IMR-90 (cell line): ENCODE data around the gene PTPRN2. TPM values are rescaled to one million over a fixed set of nuclear protein-coding genes. Genes with fewer than 3 reads are reported as not detected.

Source experiments
- ATAC-seq: fragments of 200-7000 bp; cut with Tn5 transposase; 2 replicates; pipeline ENCODE4 v1.9.1; 2020; ENCODE audit warnings: low read depth, mild to moderate bottlenecking, moderate library complexity
- BruUV-seq: library from RNA; stranded (reverse); fragments of 400-500 nt; replicated peaks from 2 replicates; lab custom pipeline; 2021; lab: Mats Ljungman, UMichigan
- CTCF ChIA-PET: fragments of 300-600 bp; formaldehyde crosslinking; extraction: SDS; loops from one replicate; lab custom pipeline; 2021; ENCODE audit warnings: antibody characterized with exemption; lab: Yijun Ruan, JAX
- POLR2A ChIA-PET: fragments of 300-600 bp; sonication (Branson Sonifier 250); formaldehyde crosslinking; loops from one replicate; lab custom pipeline; 2022; ENCODE audit warnings: antibody characterized with exemption; ENCODE audit not compliant: unreplicated experiment; lab: Charles Lee
- DNase-seq: peaks from one replicate; pipeline ENCODE4 v3.0.0; 2013
- H2AFZ ChIP-seq: replicated peaks from 2 replicates; pipeline ENCODE3; 2013; ENCODE audit warnings: low read length, mild to moderate bottlenecking; ENCODE audit not compliant: poor library complexity
- H2AK5ac ChIP-seq: 2 replicates; pipeline ENCODE4 v1.6.1; 2013; ENCODE audit warnings: low read depth, low read length, inconsistent platforms
- H2AK9ac ChIP-seq: replicated peaks from 2 replicates; pipeline ENCODE3; 2013; ENCODE audit warnings: mild to moderate bottlenecking, low read depth, low read length, moderate library complexity; ENCODE audit not compliant: poor library complexity
- H2BK120ac ChIP-seq: 2 replicates; pipeline ENCODE4 v1.6.1; 2013; ENCODE audit warnings: low read depth, low read length, inconsistent platforms
- H2BK15ac ChIP-seq: 3 replicates; pipeline ENCODE4 v1.6.1; 2013; ENCODE audit warnings: low read depth, low read length, inconsistent platforms
- H2BK20ac ChIP-seq: 2 replicates; pipeline ENCODE4 v1.6.1; 2013; ENCODE audit warnings: low read depth, mild to moderate bottlenecking, inconsistent platforms, low read length, moderate library complexity
- H2BK5ac ChIP-seq: 2 replicates; pipeline ENCODE4 v1.6.1; 2013; ENCODE audit warnings: mild to moderate bottlenecking, low read depth, low read length, inconsistent platforms; ENCODE audit not compliant: poor library complexity, severe bottlenecking
- H3K14ac ChIP-seq: replicated peaks from 2 replicates; pipeline ENCODE4 v1.6.1; 2013; ENCODE audit warnings: low read depth, low read length, inconsistent platforms
- H3K18ac ChIP-seq: 2 replicates; pipeline ENCODE4 v1.6.1; 2013; ENCODE audit warnings: low read depth, low read length, control low read depth
- H3K23ac ChIP-seq: 2 replicates; pipeline ENCODE4 v1.6.1; 2013; ENCODE audit warnings: low read depth, low read length, inconsistent platforms
- H3K27ac ChIP-seq: 2 replicates; pipeline ENCODE4 v1.5.1; 2013; ENCODE audit warnings: mild to moderate bottlenecking, control low read depth, low read length; ENCODE audit not compliant: insufficient read depth
- H3K27me3 ChIP-seq: 2 replicates; pipeline ENCODE4 v1.6.1; 2013; ENCODE audit warnings: low read length; ENCODE audit not compliant: control insufficient read depth, insufficient read depth
- H3K36me3 ChIP-seq: 2 replicates; pipeline ENCODE4 v1.6.1; 2013; ENCODE audit warnings: low read length, mixed read lengths; ENCODE audit not compliant: control insufficient read depth, insufficient read depth
- H3K4ac ChIP-seq: 2 replicates; pipeline ENCODE4 v1.6.1; 2013; ENCODE audit warnings: low read depth, low read length, inconsistent platforms
- H3K4me1 ChIP-seq: 2 replicates; pipeline ENCODE4 v1.6.1; 2013; ENCODE audit warnings: low read length, mixed read lengths; ENCODE audit not compliant: control insufficient read depth, insufficient read depth
- H3K4me2 ChIP-seq: 2 replicates; pipeline ENCODE4 v1.6.1; 2013; ENCODE audit warnings: low read depth, mild to moderate bottlenecking, control low read depth, low read length, moderate library complexity
- H3K4me3 ChIP-seq: 2 replicates; pipeline ENCODE4 v1.5.1; 2013; ENCODE audit warnings: low read depth, mild to moderate bottlenecking, control low read depth, low read length, moderate library complexity; ENCODE audit not compliant: insufficient read depth
- H3K56ac ChIP-seq: 2 replicates; pipeline ENCODE4 v1.6.1; 2013; ENCODE audit warnings: low read length, inconsistent platforms; ENCODE audit not compliant: insufficient read depth; ENCODE audit errors: extremely low read depth
- H3K79me1 ChIP-seq, 2 experiments: 2 replicates each; pipeline ENCODE4 v1.6.1; 2013; ENCODE audit warnings: low read length in 2 of 2, inconsistent platforms in 1 of 2, low read depth in 1 of 2
- H3K9ac ChIP-seq: 2 replicates; pipeline ENCODE4 v1.6.1; 2013; ENCODE audit warnings: low read depth, low read length, control low read depth
- H3K9me1 ChIP-seq: 2 replicates; pipeline ENCODE4 v1.6.1; 2013; ENCODE audit warnings: low read length, inconsistent platforms; ENCODE audit not compliant: insufficient read depth
- H3K9me3 ChIP-seq: 2 replicates; pipeline ENCODE4 v1.6.1; 2013; ENCODE audit warnings: low read length; ENCODE audit not compliant: control insufficient read depth, insufficient read depth
- H4K20me1 ChIP-seq: 2 replicates; pipeline ENCODE4 v1.6.1; 2013; ENCODE audit warnings: low read length, inconsistent platforms; ENCODE audit not compliant: insufficient read depth
- H4K5ac ChIP-seq: 2 replicates; pipeline ENCODE4 v1.6.1; 2013; ENCODE audit warnings: mild to moderate bottlenecking, low read depth, low read length, control low read depth
- H4K8ac ChIP-seq, 2 experiments: 2 replicates each; pipeline ENCODE4 v1.6.1; 2013; ENCODE audit warnings: low read depth in 2 of 2, low read length in 2 of 2, control low read depth in 1 of 2, inconsistent platforms in 1 of 2
- H4K91ac ChIP-seq: 2 replicates; pipeline ENCODE4 v1.6.1; 2013; ENCODE audit warnings: low read depth, low read length, inconsistent platforms; ENCODE audit not compliant: insufficient read depth
- BHLHE40 ChIP-seq: fragments of 150-350 bp; IDR thresholded peaks from 2 replicates; pipeline ENCODE4 v1.6.1; 2016; ENCODE audit warnings: mild to moderate bottlenecking, low read depth, low read length
- CTCF ChIP-seq: conservative IDR thresholded peaks from 2 replicates; pipeline ENCODE4 v1.5.1; 2012; ENCODE audit warnings: mild to moderate bottlenecking, low read depth, low read length, improper control_type of control experiment
- FOS ChIP-seq: fragments of 150-350 bp; IDR thresholded peaks from 2 replicates; pipeline ENCODE4 v1.6.1; 2016; ENCODE audit warnings: low read depth, low read length
- MAZ ChIP-seq: IDR thresholded peaks from 2 replicates; pipeline ENCODE4 v1.6.1; 2012; ENCODE audit warnings: low read depth, mild to moderate bottlenecking, low read length, improper control_type of control experiment, moderate library complexity, borderline replicate concordance
- MXI1 ChIP-seq: IDR thresholded peaks from 2 replicates; pipeline ENCODE4 v1.6.1; 2012; ENCODE audit warnings: low read depth, mild to moderate bottlenecking, low read length, moderate library complexity, borderline replicate concordance
- NFE2L2 ChIP-seq: fragments of 150-350 bp; IDR thresholded peaks from 2 replicates; pipeline ENCODE4 v1.6.1; 2016; ENCODE audit warnings: low read depth, mild to moderate bottlenecking, low read length
- POLR2A ChIP-seq: IDR thresholded peaks from 2 replicates; pipeline ENCODE4 v1.6.1; 2012; ENCODE audit warnings: mild to moderate bottlenecking, low read depth, low read length
- RAD21 ChIP-seq: IDR thresholded peaks from 2 replicates; pipeline ENCODE4 v1.6.1; 2012; ENCODE audit warnings: low read length, improper control_type of control experiment
- RFX5 ChIP-seq: IDR thresholded peaks from 2 replicates; pipeline ENCODE4 v1.8.0; 2012; ENCODE audit warnings: low read depth, mild to moderate bottlenecking, low read length, moderate library complexity
- SMC3 ChIP-seq: fragments of 150-350 bp; IDR thresholded peaks from 2 replicates; pipeline ENCODE4 v1.6.1; 2016; ENCODE audit warnings: low read depth, mild to moderate bottlenecking, antibody characterized with exemption, low read length, moderate library complexity
- WGBS, 2 experiments: methylation state at CpG; one replicate each; pipeline versions ENCODE4 v1.1.5 to v1.1.7; 2013; ENCODE audit warnings: missing lambda C conversion rate in 2 of 2; ENCODE audit not compliant: insufficient read length in 1 of 2; ENCODE audit errors: extremely low coverage in 2 of 2; 5-methylcytosine and 5-hydroxymethylcytosine counted together
- dilution Hi-C: fragments of 300-500 bp; cut with HindIII; formaldehyde crosslinking; loops from one replicate; pipeline ENCODE4 v1.14.3; 2018; ENCODE audit warnings: low sequenced_read_pairs; ENCODE audit not compliant: unreplicated experiment
- in situ Hi-C: fragments of 300-500 bp; cut with MboI; formaldehyde crosslinking; loops from 3 replicates; pipeline ENCODE4 v1.14.3; 2019; ENCODE audit warnings: low sequenced_read_pairs, inconsistent platforms, mixed read lengths
- intact Hi-C: fragments of 100-400 bp; cut with micrococcal nuclease; formaldehyde crosslinking; loops from 2 replicates; pipeline ENCODE4 v1.10.0; 2022
- polyA plus RNA-seq, 3 experiments: library from polyadenylated mRNA; depleted of rRNA; stranded (reverse); fragments of >200 nt; gene quantifications; 2 replicates each; pipeline ENCODE4 v1.2.3, GENCODE V29; 2012; ENCODE audit warnings: low replicate concordance in 1 of 3
- total RNA-seq: library from RNA; depleted of rRNA; stranded (reverse); fragments of >200 nt; gene quantifications from 2 replicates; pipeline ENCODE4 v1.2.3, GENCODE V29; 2012
- TF ChIP-seq, protein P1 (sequence below): fragments of 150-350 bp; IDR thresholded peaks from 2 replicates; pipeline ENCODE4 v1.6.1; 2017; ENCODE audit warnings: mild to moderate bottlenecking, antibody characterized with exemption, low read length, low read depth

Gene PTPRN2
- total and polyA plus RNA-seq, 2 of the 4 experiments (the other 2 are of a cell fraction) = 0.03 TPM; not detected in 1

DNA sequence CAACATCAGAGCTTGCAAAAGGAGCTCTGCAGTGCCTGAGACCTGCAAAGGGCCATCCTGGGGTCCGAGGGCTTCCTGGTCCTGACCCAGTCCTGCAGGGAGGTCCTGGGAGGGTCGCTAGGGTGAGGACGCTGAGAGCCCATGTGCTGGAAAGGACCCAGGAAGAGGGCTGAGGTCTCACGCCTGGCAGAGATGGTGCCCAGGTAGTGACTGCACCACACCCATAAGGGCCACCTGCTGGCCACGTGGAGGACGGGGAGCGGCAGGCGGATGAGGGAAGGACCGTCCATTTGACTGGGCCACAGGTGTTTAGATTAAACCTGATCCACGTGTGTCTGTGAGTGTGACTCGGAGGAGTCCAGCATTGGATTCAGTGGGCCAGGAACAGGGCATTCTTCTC, 858.1 kb downstream of the PTPRN2 start:
- no peaks in the 10 kb centered on the region for H4K20me1 ChIP-seq
- 54% methylated on average over 6 of the region's 11 CpGs; no CpG with 5 or more reads in 1 of the 2 experiments for WGBS, 2 experiments
- H3K23ac ChIP-seq = no peak overlapping the region
- TF ChIP-seq BHLHE40 (no peak), CTCF (no peak), MAZ (no peak), RAD21 (no peak), NFE2L2 (no peak), RFX5 (no peak), FOS (no peak), POLR2A (no peak), SMC3 (no peak), MXI1 (no peak)
- TF ChIP-seq, protein P1, sequence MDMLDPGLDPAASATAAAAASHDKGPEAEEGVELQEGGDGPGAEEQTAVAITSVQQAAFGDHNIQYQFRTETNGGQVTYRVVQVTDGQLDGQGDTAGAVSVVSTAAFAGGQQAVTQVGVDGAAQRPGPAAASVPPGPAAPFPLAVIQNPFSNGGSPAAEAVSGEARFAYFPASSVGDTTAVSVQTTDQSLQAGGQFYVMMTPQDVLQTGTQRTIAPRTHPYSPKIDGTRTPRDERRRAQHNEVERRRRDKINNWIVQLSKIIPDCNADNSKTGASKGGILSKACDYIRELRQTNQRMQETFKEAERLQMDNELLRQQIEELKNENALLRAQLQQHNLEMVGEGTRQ = no peak
- H2AK9ac ChIP-seq = no peak overlapping the region
- H2BK120ac ChIP-seq = no peak overlapping the region
- intact Hi-C loops = no loop called here
- no peaks in the 10 kb centered on the region for H3K4me1 ChIP-seq
- no peak overlapping the region for H2AFZ ChIP-seq
- BruUV-seq = no TSS peak
- no peaks in the 10 kb centered on the region for H3K9me1 ChIP-seq
- no peak overlapping the region for H3K4me2 ChIP-seq
- H3K4me3 ChIP-seq = no peak overlapping the region
- H2BK20ac ChIP-seq = no peak overlapping the region
- dilution Hi-C loops = no loop called here
- no peak overlapping the region for H3K14ac ChIP-seq
- H3K27ac ChIP-seq = no peak overlapping the region
- no peak overlapping the region for H2BK5ac ChIP-seq
- no peaks in the 10 kb centered on the region for H3K27me3 ChIP-seq
- ATAC-seq = no peak
- DNase-seq = no peak
- H2BK15ac ChIP-seq = no peak overlapping the region
- no peak overlapping the region for H3K56ac ChIP-seq
- no peak overlapping the region for H4K5ac ChIP-seq
- H3K9ac ChIP-seq = no peak overlapping the region
- POLR2A ChIA-PET = no interaction called here
- no peaks in the 10 kb centered on the region for H3K36me3 ChIP-seq
- no peak overlapping the region for H4K91ac ChIP-seq
- no peak overlapping the region for H3K4ac ChIP-seq
- peaks cover 32% of the 10 kb centered on the region for H3K9me3 ChIP-seq
- in situ Hi-C loops = no loop called here
- no peaks in the 10 kb centered on the region for H3K79me1 ChIP-seq
- CTCF ChIA-PET = no interaction called here
- no peak overlapping the region for H2AK5ac ChIP-seq
- H4K8ac ChIP-seq = no peak overlapping the region
- no peak overlapping the region for H3K18ac ChIP-seq
